HG02763 (cell line): Measurements from ENCODE around the gene TOX4.
"Not testable (repeated sequence)": the region's sequence is repeated elsewhere in the genome, so short reads cannot be mapped to it uniquely, and the experiment has no call there.

Experiments used
- ATAC-seq: cut with Tn5 transposase; IDR thresholded peaks from one replicate; pipeline ENCODE4 v1.9.1; 2021; ENCODE audit warnings: mild to moderate bottlenecking, moderate library complexity; ENCODE audit not compliant: unreplicated experiment

TOX4 gene

GRCh38 chr14:21533294-21533693 lies 56.3 kb downstream of the TOX4 start:
- no peak for ATAC-seq

GRCh38 chr14:21534576-21534975 lies 57.6 kb downstream of the TOX4 start:
- ATAC-seq = no peak

GRCh38 chr14:21535545-21536417 lies 58.8 kb downstream of the TOX4 start:
- no peak for ATAC-seq

- no peak for ATAC-seq
Measured at GRCh38 chr14:21536418-21537089, 59.6 kb downstream of the TOX4 start.

- no peak for ATAC-seq
Measured at GRCh38 chr14:21537090-21537424, 60.1 kb downstream of the TOX4 start.

- ATAC-seq = no peak
Measured at GRCh38 chr14:21539189-21539940, 62.4 kb downstream of the TOX4 start.

GRCh38 chr14:21541413-21542074 lies 64.5 kb downstream of the TOX4 start:
- ATAC-seq = no peak

- ATAC-seq = no peak
Measured at GRCh38 chr14:21543521-21543960, 66.5 kb downstream of the TOX4 start.

- ATAC-seq = no peak
Measured at GRCh38 chr14:21543963-21544362, 67.0 kb downstream of the TOX4 start.

GRCh38 chr14:21544588-21544987 lies 67.6 kb downstream of the TOX4 start:
- not testable (repeated sequence) for ATAC-seq
